Measurements from ENCODE around the gene RFT1. TPM values are rescaled to one million over a fixed set of nuclear protein-coding genes. Genes with fewer than 3 reads are reported as not detected.

The RFT1 gene
- total RNA-seq, 1 donor from 2014 or later, result 19.2 TPM

DNA sequence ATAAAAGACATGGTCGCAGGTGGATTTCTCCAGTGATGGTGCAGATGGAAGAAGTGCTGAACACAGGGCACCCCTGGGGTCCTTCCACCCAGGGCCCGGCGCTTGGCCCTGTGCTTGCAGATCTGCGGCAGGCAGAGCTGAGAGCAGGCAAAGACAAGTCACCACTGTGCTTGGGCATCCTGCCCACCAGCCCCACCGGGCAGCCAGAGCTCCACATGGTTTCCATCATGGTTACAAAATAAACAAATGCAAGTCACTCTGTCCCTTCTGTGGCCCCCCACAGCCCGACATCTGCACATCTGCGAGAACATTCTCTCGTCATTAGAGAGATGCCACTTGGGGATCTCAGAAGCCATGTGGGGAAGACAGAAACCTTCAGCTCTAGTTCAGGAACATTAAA lies 46.7 kb downstream of the RFT1 start:
- H3K79me2 ChIP-seq (ENCODE audit: insufficient read depth, low read length), result no peaks in the 10 kb centered on the region
- H3K9me3 ChIP-seq (ENCODE audit: insufficient read depth, low read depth, low read length), result no peaks in the 10 kb centered on the region
- no peaks in the 10 kb centered on the region for H3K36me3 ChIP-seq (ENCODE audit: insufficient read depth, low read length)
- H3K4me3 Mint-ChIP-seq (ENCODE audit: unreplicated experiment), result no peak overlapping the region
- H3K4me3 ChIP-seq (ENCODE audit: insufficient read depth, low read depth, low read length), result no peak overlapping the region
- no peaks in the 10 kb centered on the region for H3K4me1 Mint-ChIP-seq (ENCODE audit: low read depth, unreplicated experiment)
- H2AFZ ChIP-seq (ENCODE audit: low read depth, low read length), result no peak overlapping the region
- H3K9me3 Mint-ChIP-seq (ENCODE audit: unreplicated experiment), result no peaks in the 10 kb centered on the region
- FAIRE-seq, result no peak
- no peaks in the 10 kb centered on the region for H4K20me1 ChIP-seq (ENCODE audit: insufficient read depth, low read length)
- no peak for TF ChIP-seq EZH2 (IDR thresholded peaks at IDR 0.05; ENCODE audit: insufficient read depth, low read length)
- TF ChIP-seq, protein P1, sequence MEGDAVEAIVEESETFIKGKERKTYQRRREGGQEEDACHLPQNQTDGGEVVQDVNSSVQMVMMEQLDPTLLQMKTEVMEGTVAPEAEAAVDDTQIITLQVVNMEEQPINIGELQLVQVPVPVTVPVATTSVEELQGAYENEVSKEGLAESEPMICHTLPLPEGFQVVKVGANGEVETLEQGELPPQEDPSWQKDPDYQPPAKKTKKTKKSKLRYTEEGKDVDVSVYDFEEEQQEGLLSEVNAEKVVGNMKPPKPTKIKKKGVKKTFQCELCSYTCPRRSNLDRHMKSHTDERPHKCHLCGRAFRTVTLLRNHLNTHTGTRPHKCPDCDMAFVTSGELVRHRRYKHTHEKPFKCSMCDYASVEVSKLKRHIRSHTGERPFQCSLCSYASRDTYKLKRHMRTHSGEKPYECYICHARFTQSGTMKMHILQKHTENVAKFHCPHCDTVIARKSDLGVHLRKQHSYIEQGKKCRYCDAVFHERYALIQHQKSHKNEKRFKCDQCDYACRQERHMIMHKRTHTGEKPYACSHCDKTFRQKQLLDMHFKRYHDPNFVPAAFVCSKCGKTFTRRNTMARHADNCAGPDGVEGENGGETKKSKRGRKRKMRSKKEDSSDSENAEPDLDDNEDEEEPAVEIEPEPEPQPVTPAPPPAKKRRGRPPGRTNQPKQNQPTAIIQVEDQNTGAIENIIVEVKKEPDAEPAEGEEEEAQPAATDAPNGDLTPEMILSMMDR (IDR thresholded peaks at IDR 0.05; ENCODE audit: insufficient read depth, low read depth, low read length), result no peak
- peak overlapping the region; percentile 55 for H3K4me2 ChIP-seq (ENCODE audit: low read length)
- H3K27ac ChIP-seq (ENCODE audit: low read depth, low read length), result no peak overlapping the region
- H3K9ac ChIP-seq (ENCODE audit: low read length), result peak overlapping the region; percentile 19
- peaks cover 10% of the 10 kb centered on the region for H3K4me1 ChIP-seq (ENCODE audit: insufficient read depth, low read length)
- no peaks in the 10 kb centered on the region for H3K27me3 ChIP-seq (ENCODE audit: insufficient read depth, low read length)
- H3K27me3 Mint-ChIP-seq (ENCODE audit: low read depth, unreplicated experiment), result peaks cover 2% of the 10 kb centered on the region
- H3K27ac Mint-ChIP-seq (ENCODE audit: unreplicated experiment), result no peak overlapping the region
- H3K36me3 Mint-ChIP-seq (ENCODE audit: low read depth, unreplicated experiment), result peaks cover 3% of the 10 kb centered on the region
- DNase-seq (ENCODE audit: low read depth), result peak; percentile 43

DNA sequence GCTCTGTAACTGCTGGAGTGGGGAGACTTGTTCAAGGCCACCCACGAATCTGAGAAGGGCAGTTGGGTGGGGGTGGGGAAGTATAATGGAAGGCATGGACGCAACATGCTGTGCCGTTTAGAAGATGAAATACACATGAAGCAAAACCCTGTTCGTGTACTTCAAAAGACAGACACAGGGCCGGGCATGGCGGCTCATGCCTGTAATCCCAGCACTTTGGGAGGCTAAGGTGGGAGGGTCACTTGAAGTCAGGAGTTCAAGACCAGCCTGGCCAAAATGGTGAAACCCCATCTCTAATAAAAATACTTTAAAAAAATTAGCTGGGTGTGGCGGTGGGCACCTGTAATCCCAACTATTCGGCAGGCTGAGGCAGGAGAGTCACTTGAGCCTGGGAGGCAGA lies 47.5 kb downstream of the RFT1 start:
- Histone ChIP-seq H3K27ac (ENCODE audit: low read depth, low read length) (no peak overlapping the region), H3K79me2 (ENCODE audit: insufficient read depth, low read length) (no peaks in the 10 kb centered on the region), H3K9me3 (ENCODE audit: insufficient read depth, low read depth, low read length) (no peaks in the 10 kb centered on the region), H2AFZ (ENCODE audit: low read depth, low read length) (no peak overlapping the region), H3K4me1 (ENCODE audit: insufficient read depth, low read length) (peaks cover 10% of the 10 kb centered on the region), H3K4me2 (ENCODE audit: low read length) (no peak overlapping the region), H3K9ac (ENCODE audit: low read length) (no peak overlapping the region), H3K36me3 (ENCODE audit: insufficient read depth, low read length) (no peaks in the 10 kb centered on the region), H4K20me1 (ENCODE audit: insufficient read depth, low read length) (no peaks in the 10 kb centered on the region), H3K4me3 (ENCODE audit: insufficient read depth, low read depth, low read length) (no peak overlapping the region), H3K27me3 (ENCODE audit: insufficient read depth, low read length) (no peaks in the 10 kb centered on the region)
- Mint-ChIP-seq H3K4me1 (ENCODE audit: low read depth, unreplicated experiment) (no peaks in the 10 kb centered on the region), H3K9me3 (ENCODE audit: unreplicated experiment) (no peaks in the 10 kb centered on the region), H3K36me3 (ENCODE audit: low read depth, unreplicated experiment) (peaks cover 3% of the 10 kb centered on the region), H3K4me3 (ENCODE audit: unreplicated experiment) (no peak overlapping the region), H3K27me3 (ENCODE audit: low read depth, unreplicated experiment) (peaks cover 2% of the 10 kb centered on the region), H3K27ac (ENCODE audit: unreplicated experiment) (no peak overlapping the region)
- no peak for FAIRE-seq
- DNase-seq (ENCODE audit: low read depth), result no peak
- TF ChIP-seq EZH2 (IDR thresholded peaks at IDR 0.05; ENCODE audit: insufficient read depth, low read length), result no peak
- TF ChIP-seq, protein P1 (IDR thresholded peaks at IDR 0.05; ENCODE audit: insufficient read depth, low read depth, low read length), result no peak

DNA sequence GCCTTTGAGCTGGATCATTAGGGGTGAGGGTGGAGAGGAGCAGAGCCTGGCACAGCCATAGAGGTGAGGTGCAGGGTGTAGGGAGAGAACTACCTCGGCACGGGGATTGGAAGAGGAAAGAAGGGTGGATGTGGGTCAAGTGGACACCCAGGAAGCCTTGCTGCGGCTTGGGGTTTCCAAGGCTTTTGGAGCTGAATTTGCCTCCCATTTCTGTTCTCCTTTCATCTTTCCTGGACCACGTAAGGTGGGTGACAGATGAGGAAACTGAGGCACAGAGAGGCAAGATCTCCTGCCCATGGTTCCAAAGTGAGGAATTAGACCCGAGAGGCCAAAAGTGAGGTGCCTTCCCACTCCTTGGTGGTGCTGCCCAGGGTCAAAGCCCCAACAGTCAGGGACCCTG lies 48.9 kb downstream of the RFT1 start:
- no peaks in the 10 kb centered on the region for H3K79me2 ChIP-seq (ENCODE audit: insufficient read depth, low read length)
- no peaks in the 10 kb centered on the region for H3K9me3 Mint-ChIP-seq (ENCODE audit: unreplicated experiment)
- no peak overlapping the region for H3K27ac Mint-ChIP-seq (ENCODE audit: unreplicated experiment)
- H3K4me1 Mint-ChIP-seq (ENCODE audit: low read depth, unreplicated experiment), result no peaks in the 10 kb centered on the region
- no peaks in the 10 kb centered on the region for H3K36me3 ChIP-seq (ENCODE audit: insufficient read depth, low read length)
- H3K36me3 Mint-ChIP-seq (ENCODE audit: low read depth, unreplicated experiment), result peaks cover 3% of the 10 kb centered on the region
- H3K27me3 Mint-ChIP-seq (ENCODE audit: low read depth, unreplicated experiment), result peaks cover 8% of the 10 kb centered on the region
- no peak for TF ChIP-seq EZH2 (IDR thresholded peaks at IDR 0.05; ENCODE audit: insufficient read depth, low read length)
- TF ChIP-seq, protein P1 (IDR thresholded peaks at IDR 0.05; ENCODE audit: insufficient read depth, low read depth, low read length), result no peak
- H3K27me3 ChIP-seq (ENCODE audit: insufficient read depth, low read length), result no peaks in the 10 kb centered on the region
- H4K20me1 ChIP-seq (ENCODE audit: insufficient read depth, low read length), result no peaks in the 10 kb centered on the region
- H3K9ac ChIP-seq (ENCODE audit: low read length), result no peak overlapping the region
- FAIRE-seq (no peak), DNase-seq (ENCODE audit: low read depth) (no peak)
- no peaks in the 10 kb centered on the region for H3K9me3 ChIP-seq (ENCODE audit: insufficient read depth, low read depth, low read length)
- H3K27ac ChIP-seq (ENCODE audit: low read depth, low read length), result no peak overlapping the region
- no peak overlapping the region for H2AFZ ChIP-seq (ENCODE audit: low read depth, low read length)
- no peak overlapping the region for H3K4me3 Mint-ChIP-seq (ENCODE audit: unreplicated experiment)
- H3K4me1 ChIP-seq (ENCODE audit: insufficient read depth, low read length), result peaks cover 10% of the 10 kb centered on the region
- H3K4me2 ChIP-seq (ENCODE audit: low read length), result no peak overlapping the region
- no peak overlapping the region for H3K4me3 ChIP-seq (ENCODE audit: insufficient read depth, low read depth, low read length)
